Aorta (tissue), 5 donors: ENCODE results near the gene PPP3CA. TPM values are rescaled to one million over a fixed set of nuclear protein-coding genes. Genes with fewer than 3 reads are reported as not detected.

Experiments
- ATAC-seq: fragments of 200-7000 bp; cut with Tn5 transposase; one replicate; pipeline ENCODE4 v1.9.1; 2022; ENCODE audit warnings: moderate library complexity; ENCODE audit not compliant: low FRiP score
- DNase-seq, 2 donors: peaks; one replicate each; pipeline ENCODE4 v3.0.0-alpha.2; 2020
- H3K27ac ChIP-seq, 2 donors: one replicate each; pipeline ENCODE4 v1.5.1; 2013; ENCODE audit warnings: low read length in 2 of 2, mild to moderate bottlenecking in 2 of 2, moderate library complexity in 2 of 2, control low read depth in 1 of 2, inconsistent platforms in 1 of 2, low read depth in 1 of 2
- H3K27me3 ChIP-seq, 2 donors: one replicate each; pipeline ENCODE4 v1.6.1; 2013; ENCODE audit warnings: control low read depth in 1 of 2, low read length in 1 of 2, mild to moderate bottlenecking in 1 of 2, moderate library complexity in 1 of 2; ENCODE audit not compliant: insufficient read depth in 2 of 2, control insufficient read depth in 1 of 2
- H3K36me3 ChIP-seq, 2 donors: one replicate each; pipeline ENCODE4 v1.6.1; 2013; ENCODE audit warnings: control low read depth in 1 of 2, low read length in 1 of 2, mild to moderate bottlenecking in 1 of 2; ENCODE audit not compliant: insufficient read depth in 2 of 2, control insufficient read depth in 1 of 2
- H3K4me1 ChIP-seq, 2 donors: one replicate each; pipeline ENCODE4 v1.6.1; 2013; ENCODE audit warnings: low read length in 2 of 2, control low read depth in 1 of 2, mild to moderate bottlenecking in 1 of 2, moderate library complexity in 1 of 2; ENCODE audit not compliant: insufficient read depth in 2 of 2, control insufficient read depth in 1 of 2
- H3K4me3 ChIP-seq, 2 donors: one replicate each; pipeline ENCODE4 v1.5.1; 2013; ENCODE audit warnings: low read length in 2 of 2, control low read depth in 1 of 2, mild to moderate bottlenecking in 1 of 2
- H3K9me3 ChIP-seq: one replicate; pipeline ENCODE4 v1.6.1; 2013; ENCODE audit warnings: mild to moderate bottlenecking, low read length; ENCODE audit not compliant: control insufficient read depth
- WGBS, 2 donors: extraction: QIAGEN DNeasy Blood & Tissue Kit; methylation state at CpG; one replicate each; pipeline ENCODE4 v1.1.7; 2013; 5-methylcytosine and 5-hydroxymethylcytosine counted together
- intact Hi-C, 2 donors: fragments of 100-400 bp; cut with DNase I; formaldehyde crosslinking; loops; one replicate each; pipeline versions ENCODE4 v1.14.2 to v1.15.0; 2022
- polyA plus RNA-seq, 2 donors: library from polyadenylated mRNA; stranded (reverse); fragments of 200-250 nt; gene quantifications; one replicate each; pipeline ENCODE4 v1.2.3, GENCODE V29; 2013
- total RNA-seq, 2 donors: library from RNA; stranded (reverse); fragmentation: NEBNext Ultra II Directional; extraction: Animal tissue kit (Norgen Biotek cat#: 25700); gene quantifications; one replicate each; pipeline ENCODE4 v1.2.1, GENCODE V29; 2021
- donor health status: healthy with polysubstance abuse.
- donor health status: Bipolar disorder and iron deficiency.
- donor health status: DM: no; HTN: no; CAD: no.
- donor health status: DM: no; HTN: no; CAD: no.
- donor health status: DM: yes; HTN: yes; CAD: no.

The PPP3CA gene
- total and polyA plus RNA-seq, 4 donors, result 6.8 to 56.4 (median 24.7) TPM

DNA sequence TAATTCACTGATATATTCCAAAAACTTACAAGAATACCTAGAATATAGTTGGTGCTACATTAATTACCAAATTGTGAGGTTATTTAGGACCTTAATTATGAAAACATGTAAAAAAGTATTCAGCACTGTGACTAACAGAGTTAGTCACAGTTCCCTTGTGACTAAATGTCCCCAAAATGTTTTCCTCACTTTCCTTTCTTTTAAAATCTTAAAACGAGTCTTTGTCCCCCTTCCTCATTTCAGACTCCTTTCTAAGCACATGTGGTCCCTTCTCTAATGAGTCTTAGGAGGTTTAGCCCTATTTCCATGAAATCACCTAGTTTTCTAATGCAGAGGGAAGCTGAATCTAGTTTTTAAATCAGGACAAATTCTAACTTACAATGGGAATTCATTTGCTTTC, 175.0 kb downstream of the PPP3CA start:
- no peak for ATAC-seq
- intact Hi-C loops, result no loop called here
- 28 to 35% methylated on average over 1 of the region's 1 CpG for WGBS, 2 donors
- no peak overlapping the region for H3K27ac ChIP-seq
- no peaks in the 10 kb centered on the region for H3K36me3 ChIP-seq
- no peak for DNase-seq
- no peak overlapping the region for H3K4me3 ChIP-seq
- H3K4me1 ChIP-seq, result peaks cover 0 to 3% of the 10 kb centered on the region in 2 donors
- H3K9me3 ChIP-seq, result no peaks in the 10 kb centered on the region
- H3K27me3 ChIP-seq, result no peaks in the 10 kb centered on the region

DNA sequence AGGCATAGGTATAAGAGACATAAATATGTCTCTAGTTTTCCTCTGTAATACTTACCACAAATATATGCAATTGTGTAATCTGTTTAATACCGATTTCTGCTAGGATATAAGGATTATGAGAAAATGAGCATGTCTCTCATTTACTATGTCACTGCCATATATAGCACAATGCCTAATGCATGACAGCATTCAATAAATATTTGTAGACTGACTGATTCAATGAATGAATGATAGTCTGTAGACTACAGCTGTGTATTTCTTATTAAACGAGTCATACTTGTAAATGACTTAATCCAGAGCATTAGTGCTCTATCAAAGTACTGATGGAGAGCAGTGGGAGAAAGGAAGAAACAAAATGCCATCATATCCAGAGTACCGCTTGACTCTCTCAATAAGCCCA, 175.6 kb downstream of the PPP3CA start:
- Histone ChIP-seq H3K27ac (no peak overlapping the region), H3K27me3 (no peaks in the 10 kb centered on the region), H3K4me3 (no peak overlapping the region), H3K36me3 (no peaks in the 10 kb centered on the region), H3K4me1 (peaks cover 0 to 3% of the 10 kb centered on the region in 2 donors), H3K9me3 (no peaks in the 10 kb centered on the region)
- intact Hi-C loops, result no loop called here
- ATAC-seq, result no peak
- DNase-seq, result no peak
- 58 to 61% methylated on average over 3 of the region's 3 CpGs for WGBS, 2 donors

DNA sequence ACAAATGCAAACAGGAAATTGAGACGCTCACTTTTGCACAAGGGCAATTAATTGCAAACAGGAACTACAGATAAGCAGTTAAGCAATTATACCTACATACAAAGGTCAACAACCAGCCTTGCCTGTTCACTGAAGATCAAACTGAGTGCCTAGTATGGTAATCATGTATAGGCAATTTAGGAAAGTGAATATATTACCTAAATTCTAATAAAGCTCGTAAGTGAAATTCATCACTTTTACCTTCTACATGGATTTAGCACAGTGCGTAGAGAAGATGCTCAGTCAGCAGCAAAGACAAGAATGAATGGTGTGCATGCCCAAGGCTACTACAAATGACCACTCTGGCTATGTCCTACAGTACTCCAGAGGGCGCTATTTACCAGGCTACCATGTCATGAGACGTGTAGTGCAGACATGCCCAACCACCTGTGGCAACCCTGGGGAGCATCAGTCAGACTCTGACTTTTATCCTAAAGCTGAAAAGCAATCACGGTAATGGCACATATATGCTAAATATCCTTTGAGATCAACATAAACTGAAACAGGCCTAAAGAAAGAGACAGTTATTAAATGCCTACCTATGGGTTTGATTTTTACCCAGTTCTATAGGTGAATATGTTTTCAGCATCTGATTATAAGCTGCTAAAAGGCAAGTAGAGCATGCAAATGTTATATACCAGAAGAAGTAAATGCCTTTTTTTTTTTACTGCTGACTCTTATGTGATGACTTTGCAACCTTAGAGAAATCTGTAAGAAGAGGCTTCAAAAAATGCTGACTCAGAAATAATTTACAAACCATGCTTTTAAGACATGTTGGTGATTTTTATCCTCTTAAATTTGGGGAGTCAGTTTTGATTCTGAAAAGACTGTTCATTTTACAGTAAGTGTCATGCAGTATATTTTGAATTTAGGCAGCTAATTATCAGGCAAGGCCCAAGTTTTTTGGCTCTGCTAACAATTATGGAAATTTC, 178.0 kb downstream of the PPP3CA start:
- Histone ChIP-seq H3K4me3 (no peak overlapping the region), H3K27me3 (no peaks in the 10 kb centered on the region), H3K36me3 (no peaks in the 10 kb centered on the region), H3K9me3 (no peaks in the 10 kb centered on the region), H3K4me1 (no peaks in the 10 kb centered on the region), H3K27ac (no peak overlapping the region)
- intact Hi-C loops, result loop anchor here in 1 of 2 donors (10.0 kb wide), 1 partner anchor 565 kb away; no protein-coding TSS in a partner anchor
- peak; percentile 87 for ATAC-seq
- 70 to 76% methylated on average over 6 of the region's 6 CpGs for WGBS, 2 donors
- DNase-seq, result peak; percentile 48 to 67

DNA sequence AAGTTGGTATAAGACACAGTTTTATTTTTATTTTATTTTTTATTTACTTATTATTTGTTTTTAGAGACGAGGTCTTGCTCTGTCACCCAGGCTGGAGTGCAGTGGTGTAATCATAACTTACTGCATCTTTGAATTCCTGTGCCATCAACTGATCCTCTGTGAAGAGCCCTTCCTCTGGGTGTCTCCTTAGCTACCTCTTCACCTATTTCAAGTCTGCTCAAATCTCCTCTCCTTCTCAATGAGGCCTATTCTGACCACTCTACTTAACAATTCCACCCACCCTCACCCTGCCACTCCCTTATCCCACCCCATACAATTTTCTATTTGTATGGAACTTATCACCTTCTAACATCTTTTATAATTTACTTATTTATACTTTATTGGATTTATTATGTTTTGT, 183.4 kb downstream of the PPP3CA start:
- Histone ChIP-seq H3K27me3 (no peaks in the 10 kb centered on the region), H3K36me3 (no peaks in the 10 kb centered on the region), H3K4me1 (no peaks in the 10 kb centered on the region), H3K27ac (no peak overlapping the region), H3K9me3 (no peaks in the 10 kb centered on the region), H3K4me3 (no peak overlapping the region)
- ATAC-seq (no peak), DNase-seq (no peak)
- WGBS, 2 donors, result 91 to 96% methylated on average over 1 of the region's 1 CpG
- intact Hi-C loops, result loop anchor here in 1 of 2 donors (10.0 kb wide), 1 partner anchor 571 kb away; no protein-coding TSS in a partner anchor

DNA sequence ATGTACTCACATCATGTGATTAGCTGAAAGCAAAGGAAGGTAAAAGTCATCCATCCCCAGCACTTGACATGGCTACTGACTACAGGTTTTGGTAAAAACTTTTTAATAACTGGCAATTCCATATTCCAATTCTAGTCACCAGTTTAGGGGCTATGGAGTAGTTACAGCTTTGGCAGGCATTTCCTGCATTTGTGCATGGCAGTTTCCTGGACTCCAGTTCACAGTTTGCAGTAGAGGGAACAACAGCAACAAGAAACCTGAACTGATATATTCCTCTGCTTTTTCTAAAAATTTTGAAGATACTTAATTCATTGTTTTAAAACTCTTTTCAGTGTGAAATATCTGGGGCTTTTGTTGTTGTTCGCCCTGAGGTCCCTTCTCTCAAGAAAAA, 184.3 kb downstream of the PPP3CA start:
- peaks cover 0 to 2% of the 10 kb centered on the region in 2 donors for H3K4me1 ChIP-seq
- no peak overlapping the region for H3K27ac ChIP-seq
- intact Hi-C loops, result loop anchor here in 1 of 2 donors (10.0 kb wide), 1 partner anchor 572 kb away; no protein-coding TSS in a partner anchor
- WGBS, 2 donors, result 96% methylated on average over 1 of the region's 1 CpG
- ATAC-seq (no peak), DNase-seq (no peak)
- no peaks in the 10 kb centered on the region for H3K9me3 ChIP-seq
- no peaks in the 10 kb centered on the region for H3K36me3 ChIP-seq
- H3K27me3 ChIP-seq, result no peaks in the 10 kb centered on the region
- H3K4me3 ChIP-seq, result no peak overlapping the region

DNA sequence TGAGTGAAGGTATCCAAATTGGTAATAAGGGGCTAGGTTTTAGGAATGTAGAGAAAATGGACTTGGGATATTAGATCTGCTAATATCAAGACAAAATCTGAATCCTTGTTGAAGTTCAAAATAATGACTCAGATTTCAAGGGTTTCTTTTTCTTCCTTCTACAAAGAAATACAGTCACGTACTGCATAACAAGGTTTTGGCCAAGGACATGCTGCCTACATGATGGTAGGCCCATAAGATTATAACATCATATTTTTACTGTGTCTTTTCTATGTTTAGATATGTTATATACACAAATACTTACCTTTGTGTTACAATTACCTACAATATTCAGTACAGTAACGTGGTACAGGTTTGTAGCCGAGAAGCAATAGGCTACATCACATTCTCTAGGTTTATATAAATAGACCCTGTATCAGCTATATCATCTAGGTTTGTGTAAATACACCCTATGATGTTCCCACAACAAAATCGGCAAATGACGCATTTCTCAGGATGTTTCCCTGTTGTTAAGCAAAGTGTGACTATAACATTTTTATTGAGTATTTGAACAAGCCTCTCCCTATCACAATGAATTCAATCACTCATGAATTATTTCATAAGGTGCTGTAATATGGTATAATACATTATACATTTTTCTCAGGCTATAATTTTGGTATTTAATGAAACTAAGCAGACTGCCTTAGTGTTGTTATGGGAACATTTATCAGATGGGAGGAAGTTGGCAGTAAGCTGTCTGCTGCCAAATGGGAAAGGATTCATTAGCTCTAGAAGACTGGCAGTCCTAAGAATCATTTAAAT, 186.3 kb downstream of the PPP3CA start:
- Histone ChIP-seq H3K4me3 (no peak overlapping the region), H3K27ac (no peak overlapping the region), H3K36me3 (no peaks in the 10 kb centered on the region), H3K4me1 (peaks cover 2 to 3% of the 10 kb centered on the region in 2 donors), H3K9me3 (no peaks in the 10 kb centered on the region), H3K27me3 (no peaks in the 10 kb centered on the region)
- 77 to 81% methylated on average over 5 of the region's 5 CpGs for WGBS, 2 donors
- intact Hi-C loops, result loop anchor here in 1 of 2 donors (10.0 kb wide), 1 partner anchor 574 kb away; no protein-coding TSS in a partner anchor
- DNase-seq (no peak), ATAC-seq (no peak)

DNA sequence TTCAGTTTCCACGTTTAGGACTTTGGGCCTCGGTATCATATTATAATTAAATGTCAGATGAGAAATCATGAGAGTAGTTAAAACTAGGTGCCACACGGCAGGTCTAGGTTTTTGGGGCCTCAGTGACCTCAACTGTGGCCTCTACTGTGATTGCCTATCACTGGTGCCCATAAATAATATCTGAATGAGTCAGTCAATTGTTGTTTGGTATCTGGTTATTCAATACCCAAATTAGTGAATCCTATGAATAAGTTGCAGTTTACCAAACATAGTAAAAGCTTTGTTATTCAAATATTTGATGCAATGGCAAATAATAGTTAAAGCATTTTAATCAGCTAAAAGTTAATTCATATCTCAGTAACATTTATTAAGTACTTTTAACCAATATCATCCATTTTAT, 188.8 kb downstream of the PPP3CA start:
- no peaks in the 10 kb centered on the region for H3K36me3 ChIP-seq
- peaks cover 2 to 3% of the 10 kb centered on the region in 2 donors for H3K4me1 ChIP-seq
- intact Hi-C loops, result no loop called here
- H3K27ac ChIP-seq, result no peak overlapping the region
- no peak overlapping the region for H3K4me3 ChIP-seq
- WGBS, 2 donors, result 73 to 92% methylated on average over 3 of the region's 3 CpGs
- no peaks in the 10 kb centered on the region for H3K27me3 ChIP-seq
- ATAC-seq, result no peak
- H3K9me3 ChIP-seq, result no peaks in the 10 kb centered on the region
- no peak for DNase-seq

DNA sequence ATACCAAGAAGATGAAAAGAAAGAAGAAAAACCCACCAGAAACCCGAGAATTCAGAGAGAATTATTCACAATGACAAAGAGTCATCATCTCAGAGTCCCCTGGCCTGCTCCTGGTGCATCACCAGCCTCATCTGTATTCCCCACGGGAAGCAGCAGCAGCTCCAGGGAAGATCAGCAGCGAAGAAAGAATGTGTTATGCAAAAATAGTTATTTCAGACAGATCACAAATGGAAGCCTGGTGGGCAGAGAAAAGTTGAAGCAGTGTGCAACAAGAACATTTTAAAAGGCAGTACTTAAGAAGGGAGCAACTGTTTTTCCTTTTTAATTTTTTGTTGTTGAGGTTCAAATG, 189.2 kb downstream of the PPP3CA start:
- intact Hi-C loops, result no loop called here
- DNase-seq (no peak), ATAC-seq (no peak)
- no peaks in the 10 kb centered on the region for H3K36me3 ChIP-seq
- no peak overlapping the region for H3K27ac ChIP-seq
- 67 to 72% methylated on average over 3 of the region's 3 CpGs for WGBS, 2 donors
- H3K4me3 ChIP-seq, result no peak overlapping the region
- H3K9me3 ChIP-seq, result no peaks in the 10 kb centered on the region
- peaks cover 2 to 3% of the 10 kb centered on the region in 2 donors for H3K4me1 ChIP-seq
- no peaks in the 10 kb centered on the region for H3K27me3 ChIP-seq
